Omental fat pad (tissue), 4 donors: Measurements from ENCODE around the gene BLACAT1. TPM values are rescaled to one million over a fixed set of nuclear protein-coding genes. Genes with fewer than 3 reads are reported as not detected.
A peak's percentile ranks its signal among the peaks of the same experiment; 100 is the strongest.

Experiments used
- ATAC-seq: fragments of 150-250 bp; one replicate; pipeline ENCODE4 v1.9.1; 2016; ENCODE audit warnings: mild to moderate bottlenecking, moderate library complexity; ENCODE audit not compliant: low FRiP score
- DNase-seq: peaks from one replicate; pipeline ENCODE4 v3.0.0-alpha.2; 2019; ENCODE audit warnings: low spot score
- total RNA-seq, 4 donors: library from RNA; depleted of rRNA; stranded (reverse); fragments of >200 nt; gene quantifications; one replicate each; pipeline ENCODE4 v1.1.0, GENCODE V29; 2016
- TF ChIP-seq, protein P1 (sequence below), 3 donors: fragments of 450-650 bp; IDR thresholded peaks; one replicate each; pipeline ENCODE4 v1.5.1; 2016 to 2017; ENCODE audit warnings: antibody characterized with exemption in 3 of 3, mild to moderate bottlenecking in 3 of 3, moderate library complexity in 2 of 3

Gene BLACAT1
- total RNA-seq, 4 donors from 2014 or later = 0.36 to 0.65 TPM; not detected in 2

DNA sequence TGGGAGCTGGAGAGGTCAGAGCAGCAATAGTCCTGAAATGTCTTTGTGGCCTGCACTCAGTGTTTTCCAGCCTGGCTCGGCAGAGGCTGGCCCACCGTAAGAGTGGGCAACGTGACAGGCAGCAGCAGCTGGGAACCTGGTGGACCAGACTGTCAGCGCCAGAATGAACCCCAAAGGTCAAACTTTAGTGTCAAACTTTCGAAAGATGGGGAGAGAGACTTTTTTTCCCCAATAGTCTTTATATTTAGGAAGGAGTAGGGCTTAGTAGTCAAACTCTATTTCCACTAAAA, 10.3 kb downstream of the BLACAT1 start:
- DNase-seq = no peak
- TF ChIP-seq, protein P1, sequence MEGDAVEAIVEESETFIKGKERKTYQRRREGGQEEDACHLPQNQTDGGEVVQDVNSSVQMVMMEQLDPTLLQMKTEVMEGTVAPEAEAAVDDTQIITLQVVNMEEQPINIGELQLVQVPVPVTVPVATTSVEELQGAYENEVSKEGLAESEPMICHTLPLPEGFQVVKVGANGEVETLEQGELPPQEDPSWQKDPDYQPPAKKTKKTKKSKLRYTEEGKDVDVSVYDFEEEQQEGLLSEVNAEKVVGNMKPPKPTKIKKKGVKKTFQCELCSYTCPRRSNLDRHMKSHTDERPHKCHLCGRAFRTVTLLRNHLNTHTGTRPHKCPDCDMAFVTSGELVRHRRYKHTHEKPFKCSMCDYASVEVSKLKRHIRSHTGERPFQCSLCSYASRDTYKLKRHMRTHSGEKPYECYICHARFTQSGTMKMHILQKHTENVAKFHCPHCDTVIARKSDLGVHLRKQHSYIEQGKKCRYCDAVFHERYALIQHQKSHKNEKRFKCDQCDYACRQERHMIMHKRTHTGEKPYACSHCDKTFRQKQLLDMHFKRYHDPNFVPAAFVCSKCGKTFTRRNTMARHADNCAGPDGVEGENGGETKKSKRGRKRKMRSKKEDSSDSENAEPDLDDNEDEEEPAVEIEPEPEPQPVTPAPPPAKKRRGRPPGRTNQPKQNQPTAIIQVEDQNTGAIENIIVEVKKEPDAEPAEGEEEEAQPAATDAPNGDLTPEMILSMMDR (IDR thresholded peaks at IDR 0.05) = no peak
- ATAC-seq = no peak

DNA sequence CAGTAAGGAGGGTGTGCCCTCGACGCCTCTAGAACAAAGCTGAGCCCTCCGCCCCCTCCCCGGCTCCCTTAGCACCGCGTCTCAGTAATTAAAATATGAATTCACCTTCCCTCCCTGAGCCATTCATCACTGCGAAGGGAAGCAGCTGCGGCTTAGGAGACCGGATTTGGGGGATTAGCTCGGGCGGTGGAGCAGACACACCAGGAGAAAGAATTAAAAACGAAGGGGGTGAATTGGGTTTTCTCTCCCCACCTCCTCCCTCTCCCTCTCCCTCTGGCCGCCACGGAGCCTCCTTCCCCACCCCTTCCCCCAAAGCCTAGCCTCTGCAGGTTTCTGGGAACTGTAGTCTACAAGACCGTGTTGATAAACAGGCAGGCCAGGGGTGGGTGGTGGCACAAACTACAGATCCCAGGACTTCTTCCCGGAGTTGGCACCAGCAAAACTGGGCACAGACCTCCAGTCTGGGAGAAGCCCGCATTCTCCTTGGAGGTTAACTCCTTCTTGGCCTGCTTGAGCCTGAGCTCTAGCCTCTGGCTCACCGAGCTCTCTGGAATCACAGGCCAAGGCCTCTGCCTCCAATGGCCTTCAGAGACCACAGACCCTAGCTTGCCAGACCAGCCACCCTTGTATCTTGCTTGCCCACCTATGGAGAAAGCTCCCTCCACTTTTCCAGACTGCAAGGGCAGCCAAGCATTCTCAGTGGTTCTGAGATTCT, 10.8 kb downstream of the BLACAT1 start:
- TF ChIP-seq, protein P1 (IDR thresholded peaks at IDR 0.05) = no peak
- DNase-seq = no peak
- peak; percentile 53 for ATAC-seq

DNA sequence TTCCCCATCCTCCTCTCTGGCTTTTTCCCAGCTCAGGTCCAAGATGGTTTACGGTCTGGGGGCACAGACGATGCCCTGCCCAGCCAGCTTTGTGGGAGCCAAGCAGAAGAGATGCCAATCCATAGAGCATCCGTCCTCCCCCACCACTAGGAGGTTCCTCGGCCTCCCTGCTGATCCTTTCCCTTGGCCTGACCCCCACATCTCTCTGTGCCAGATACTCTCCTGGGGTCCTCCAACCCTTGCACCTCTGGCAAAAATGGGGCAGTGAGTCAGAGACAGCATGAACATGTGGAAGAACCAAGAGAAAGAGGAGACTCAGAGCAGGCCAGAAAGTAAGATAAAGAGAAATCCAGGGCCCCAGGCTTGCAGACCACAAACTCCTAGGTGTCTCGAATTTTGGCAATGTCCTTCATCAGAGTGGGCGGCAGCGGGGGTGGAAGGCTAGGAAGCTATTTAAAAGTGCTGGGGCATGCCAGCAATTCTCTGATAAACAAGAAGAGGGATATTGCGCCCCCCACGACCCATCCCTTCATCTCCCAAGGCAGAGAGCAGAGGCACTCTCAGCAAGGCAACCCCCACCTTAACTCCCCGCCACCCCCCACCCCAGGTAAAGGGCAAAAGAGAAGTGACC, 11.4 kb downstream of the BLACAT1 start:
- TF ChIP-seq, protein P1 (IDR thresholded peaks at IDR 0.05) = no peak
- peak; percentile 12 for ATAC-seq
- no peak for DNase-seq

DNA sequence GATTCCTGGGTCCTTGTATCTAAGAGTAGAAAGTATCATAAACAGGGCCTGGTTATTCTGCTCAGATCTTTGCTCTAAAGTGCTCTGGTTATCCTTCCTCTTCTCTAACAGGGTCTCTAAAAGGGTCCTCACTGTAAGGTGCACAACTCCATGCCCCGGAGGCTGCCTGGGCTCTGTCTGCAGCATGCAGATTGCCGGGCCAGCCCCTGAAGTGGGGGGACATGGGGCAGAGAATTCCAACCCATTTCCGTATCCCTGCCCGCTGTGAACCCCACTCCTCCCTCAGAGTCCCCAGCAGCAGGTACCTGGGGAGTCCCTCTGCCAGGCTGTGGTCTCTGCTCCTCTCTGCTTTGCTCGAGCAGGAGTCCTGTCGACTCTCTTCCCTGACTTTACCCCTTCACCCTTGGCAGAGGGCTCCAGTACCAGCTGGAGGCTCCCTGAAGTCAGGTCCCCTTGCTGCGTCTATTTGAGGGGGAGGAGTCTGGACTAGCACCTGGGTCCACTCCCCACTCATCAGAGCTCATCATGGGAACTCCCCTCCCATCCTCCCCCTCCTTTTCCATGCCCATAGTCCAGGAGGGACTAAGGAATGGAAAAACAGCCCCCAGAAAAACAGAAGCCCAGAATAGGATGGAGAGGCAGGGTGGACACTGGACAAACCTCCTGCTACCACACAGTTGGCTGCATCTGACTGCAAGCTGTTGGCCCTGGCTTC, 12.1 kb downstream of the BLACAT1 start:
- TF ChIP-seq, protein P1 (IDR thresholded peaks at IDR 0.05) = no peak
- ATAC-seq = no peak
- no peak for DNase-seq

DNA sequence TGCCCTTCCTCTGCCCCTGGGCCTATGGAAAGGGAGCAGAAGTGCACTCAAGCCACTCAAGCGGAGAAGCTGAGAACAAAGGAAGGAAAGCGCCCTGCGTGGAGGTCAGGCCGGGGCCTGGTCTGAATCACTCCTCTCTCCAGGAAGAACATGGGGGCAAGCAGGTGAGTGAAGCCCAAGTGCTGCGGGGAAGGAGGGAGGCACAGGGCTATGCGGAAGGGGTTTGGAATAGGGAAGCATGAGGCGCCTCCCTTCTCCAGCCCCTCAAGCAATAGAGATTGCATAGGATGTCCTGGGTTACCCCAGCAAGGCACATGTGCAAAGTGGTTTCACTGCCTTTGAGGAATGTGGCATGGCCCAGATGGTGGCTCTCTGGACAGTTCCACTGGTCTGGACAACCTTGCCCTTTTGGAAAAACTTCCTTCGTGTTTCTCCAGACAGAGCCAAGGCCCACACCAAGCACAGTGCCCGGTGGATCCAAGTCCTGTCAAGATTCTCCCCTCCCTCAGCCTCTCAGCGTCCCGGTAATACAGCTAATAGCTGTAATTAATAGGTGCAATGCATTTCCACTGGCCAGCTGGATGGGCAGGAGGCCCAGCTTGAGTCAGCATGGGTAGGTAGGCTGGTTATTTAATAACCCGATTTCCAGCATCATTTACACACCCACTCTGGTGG, 13.7 kb downstream of the BLACAT1 start:
- TF ChIP-seq, protein P1 (IDR thresholded peaks at IDR 0.05) = no peak
- DNase-seq (no peak), ATAC-seq (no peak)

DNA sequence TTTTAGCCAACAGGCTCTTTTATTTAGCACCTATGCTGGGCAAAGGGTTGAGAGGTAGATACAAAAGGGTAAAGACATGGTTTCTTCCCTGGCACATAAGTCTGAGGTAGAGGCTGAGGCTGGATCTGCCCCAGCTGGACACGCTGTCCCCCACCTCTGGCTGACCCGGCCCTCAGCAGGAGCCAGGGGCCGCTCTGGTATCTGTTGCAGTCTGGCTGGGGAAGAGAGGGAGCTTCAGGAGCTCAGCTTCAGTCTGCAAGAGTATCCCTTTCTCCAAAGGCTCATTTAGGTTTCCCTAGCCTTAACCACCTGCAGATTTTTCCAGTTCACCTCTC, 14.2 kb downstream of the BLACAT1 start:
- TF ChIP-seq, protein P1 (IDR thresholded peaks at IDR 0.05) = no peak
- DNase-seq = no peak

More for the DNA sequence above, 14.2 kb downstream of the BLACAT1 start:
- ATAC-seq = no peak
